HG03432 (cell line): ENCODE results near the gene ARID5A.
A peak's percentile ranks its signal among the peaks of the same experiment; 100 is the strongest.

Experiments used
- ATAC-seq: cut with Tn5 transposase; IDR thresholded peaks from one replicate; pipeline ENCODE4 v1.9.1; 2021; ENCODE audit warnings: mild to moderate bottlenecking, moderate library complexity; ENCODE audit not compliant: unreplicated experiment

Gene ARID5A

GRCh38 chr2:96526615-96527285, 9.8 kb upstream of the ARID5A start:
- no peak for ATAC-seq

GRCh38 chr2:96527286-96528005, 9.1 kb upstream of the ARID5A start:
- peak; percentile 42 for ATAC-seq

- ATAC-seq, result no peak
Observed at GRCh38 chr2:96528006-96528699, 8.4 kb upstream of the ARID5A start.

- no peak for ATAC-seq
Observed at GRCh38 chr2:96528700-96529375, 7.7 kb upstream of the ARID5A start.

- ATAC-seq, result no peak
Observed at GRCh38 chr2:96529376-96530143, 7.0 kb upstream of the ARID5A start.

- ATAC-seq, result no peak
Observed at GRCh38 chr2:96530144-96530430, 6.5 kb upstream of the ARID5A start.

GRCh38 chr2:96530474-96531357, 5.8 kb upstream of the ARID5A start:
- ATAC-seq, result no peak

GRCh38 chr2:96531366-96531765, 5.2 kb upstream of the ARID5A start:
- ATAC-seq, result no peak

GRCh38 chr2:96531872-96532505, 4.6 kb upstream of the ARID5A start:
- ATAC-seq, result peak; percentile 29

- no peak for ATAC-seq
Observed at GRCh38 chr2:96532641-96533291, 3.8 kb upstream of the ARID5A start.

GRCh38 chr2:96533292-96534073, 3.1 kb upstream of the ARID5A start:
- no peak for ATAC-seq

- no peak for ATAC-seq
Observed at GRCh38 chr2:96534141-96534540, 2.4 kb upstream of the ARID5A start.

GRCh38 chr2:96534701-96535181, 1.8 kb upstream of the ARID5A start:
- ATAC-seq, result no peak

GRCh38 chr2:96535331-96535730, 1.2 kb upstream of the ARID5A start:
- ATAC-seq, result no peak

- peak; percentile 57 for ATAC-seq
Observed at GRCh38 chr2:96537066-96537733, 648 bp downstream of the ARID5A start.

GRCh38 chr2:96537734-96538486, 1.4 kb downstream of the ARID5A start:
- no peak for ATAC-seq
